H1 (cell line): ENCODE results near the gene RFPL2. TPM values are rescaled to one million over a fixed set of nuclear protein-coding genes. Genes with fewer than 3 reads are reported as not detected.

Source experiments
- CTCF ChIA-PET: fragments of 300-600 bp; sonication (Branson Sonifier 250); formaldehyde crosslinking; loops from one replicate; lab custom pipeline; 2021; ENCODE audit not compliant: partially characterized antibody; lab: Charles Lee
- POLR2A ChIA-PET: fragments of 300-600 bp; sonication (Branson Sonifier 250); formaldehyde crosslinking; loops from one replicate; lab custom pipeline; 2021; ENCODE audit warnings: inconsistent platforms; ENCODE audit not compliant: partially characterized antibody; lab: Charles Lee
- DNase-seq, 2 experiments: peaks; one replicate each; pipeline versions ENCODE4 v3.0.0 to v3.0.0-alpha.2; 2010 to 2022; ENCODE audit warnings: low spot score in 2 of 2, low read depth in 1 of 2, mixed read lengths in 1 of 2
- FAIRE-seq: peaks from 2 replicates; lab custom pipeline; 2011; peaks lifted over from hg19 to GRCh38; lab: Jason Lieb, UNC
- H2AFZ ChIP-seq: 2 replicates; pipeline ENCODE4 v1.8.1; 2012; ENCODE audit warnings: low read length, inconsistent platforms
- H2AK5ac ChIP-seq: 2 replicates; pipeline ENCODE4 v1.6.1; 2013; ENCODE audit warnings: low read depth, low read length
- H2BK120ac ChIP-seq: replicated peaks from 2 replicates; pipeline ENCODE3; 2013; ENCODE audit warnings: low read depth, low read length, inconsistent platforms
- H2BK12ac ChIP-seq: 2 replicates; pipeline ENCODE4 v1.6.1; 2013; ENCODE audit warnings: low read depth, low read length
- H2BK15ac ChIP-seq: 2 replicates; pipeline ENCODE4 v1.6.1; 2013; ENCODE audit warnings: low read length
- H2BK20ac ChIP-seq: 2 replicates; pipeline ENCODE4 v1.6.1; 2013; ENCODE audit warnings: low read length
- H2BK5ac ChIP-seq: 2 replicates; pipeline ENCODE4 v1.6.1; 2013; ENCODE audit warnings: low read depth, low read length
- H3K14ac ChIP-seq: 2 replicates; pipeline ENCODE4 v1.6.1; 2013; ENCODE audit warnings: inconsistent platforms; ENCODE audit not compliant: insufficient read length
- H3K18ac ChIP-seq: 2 replicates; pipeline ENCODE4 v1.6.1; 2013; ENCODE audit warnings: low read length; ENCODE audit errors: extremely low read depth
- H3K23ac ChIP-seq: 2 replicates; pipeline ENCODE4 v1.6.1; 2013; ENCODE audit warnings: inconsistent platforms; ENCODE audit not compliant: insufficient read length
- H3K23me2 ChIP-seq: 2 replicates; pipeline ENCODE4 v1.6.1; 2013; ENCODE audit warnings: low read depth, low read length
- H3K27ac ChIP-seq: 2 replicates; pipeline ENCODE4 v1.6.1; 2011; ENCODE audit warnings: low read depth, low read length, inconsistent platforms
- H3K27me3 ChIP-seq, 4 experiments: replicated peaks in 1 of 4; 1 replicate in 1 of 4; 2 replicates in 3 of 4; pipeline versions ENCODE4 v1.6.1 to v1.8.1; 2011 to 2013; ENCODE audit warnings: low read length in 3 of 4, mild to moderate bottlenecking in 3 of 4, inconsistent platforms in 2 of 4, mixed read lengths in 2 of 4, moderate library complexity in 1 of 4; ENCODE audit not compliant: control insufficient read depth in 3 of 4, insufficient read depth in 3 of 4; ENCODE audit errors: extremely low read depth in 1 of 4
- H3K36me3 ChIP-seq, 4 experiments: 2 replicates each; pipeline versions ENCODE4 v1.6.1 to v1.8.1; 2011 to 2013; ENCODE audit warnings: mild to moderate bottlenecking in 4 of 4, low read length in 3 of 4, moderate library complexity in 2 of 4, control low read depth in 1 of 4, inconsistent platforms in 1 of 4; ENCODE audit not compliant: insufficient read depth in 4 of 4, control insufficient read depth in 2 of 4
- H3K4ac ChIP-seq: replicated peaks from 2 replicates; pipeline ENCODE3; 2013; ENCODE audit warnings: low read length, low read depth, mixed read lengths, inconsistent platforms; ENCODE audit not compliant: insufficient read length
- H3K4me1 ChIP-seq, 4 experiments: replicated peaks in 1 of 4; 1 replicate in 1 of 4; 2 replicates in 3 of 4; pipeline versions ENCODE4 v1.6.1 to v1.8.1; 2011 to 2013; ENCODE audit warnings: low read length in 3 of 4, inconsistent platforms in 2 of 4, mixed read lengths in 1 of 4; ENCODE audit not compliant: insufficient read depth in 4 of 4, control insufficient read depth in 3 of 4
- H3K4me2 ChIP-seq, 2 experiments: 2 replicates each; pipeline versions ENCODE4 v1.6.1 to v1.8.1; 2011 to 2013; ENCODE audit warnings: low read depth in 2 of 2, low read length in 2 of 2, control low read depth in 1 of 2, inconsistent platforms in 1 of 2, mild to moderate bottlenecking in 1 of 2; ENCODE audit not compliant: insufficient read depth in 1 of 2
- H3K4me3 ChIP-seq, 4 experiments: fragments of 200-600, 300-600 bp in 1 of 4; sonication (generic), shearing (Covaris generic), sonication (Bioruptor Twin) in 1 of 4; 2 replicates each; pipeline versions ENCODE4 v1.5.1 to v1.8.1; 2011 to 2016; ENCODE audit warnings: low read length in 4 of 4, low read depth in 3 of 4, control low read depth in 2 of 4, inconsistent platforms in 2 of 4, mild to moderate bottlenecking in 2 of 4, mixed read lengths in 1 of 4, moderate library complexity in 1 of 4; ENCODE audit not compliant: insufficient read depth in 2 of 4; ENCODE audit errors: extremely low read depth in 1 of 4
- H3K56ac ChIP-seq: replicated peaks from 2 replicates; pipeline ENCODE3; 2013; ENCODE audit warnings: low read depth, mild to moderate bottlenecking, mixed read lengths, low read length, inconsistent platforms; ENCODE audit not compliant: insufficient read length
- H3K79me1 ChIP-seq: 2 replicates; pipeline ENCODE4 v1.6.1; 2013; ENCODE audit warnings: low read depth, low read length, control low read depth
- H3K79me2 ChIP-seq, 2 experiments: 2 replicates each; pipeline versions ENCODE4 v1.6.1 to v1.8.1; 2012 to 2013; ENCODE audit warnings: low read length in 2 of 2, mild to moderate bottlenecking in 2 of 2, inconsistent platforms in 1 of 2; ENCODE audit not compliant: insufficient read depth in 2 of 2, control insufficient read depth in 1 of 2
- H3K9ac ChIP-seq, 4 experiments: replicated peaks in 1 of 4; 1 replicate in 1 of 4; 2 replicates in 3 of 4; pipeline versions ENCODE4 v1.6.1 to v1.8.1; 2011 to 2013; ENCODE audit warnings: low read depth in 3 of 4, low read length in 3 of 4, control low read depth in 2 of 4, mild to moderate bottlenecking in 2 of 4, moderate library complexity in 2 of 4, inconsistent platforms in 1 of 4; ENCODE audit errors: extremely low read depth in 1 of 4
- H3K9me3 ChIP-seq, 2 experiments: 2 replicates each; pipeline versions ENCODE4 v1.6.1 to v1.8.1; 2012 to 2013; ENCODE audit warnings: mild to moderate bottlenecking in 2 of 2, moderate library complexity in 2 of 2, control low read depth in 1 of 2, inconsistent platforms in 1 of 2, low read depth in 1 of 2, low read length in 1 of 2, mixed read lengths in 1 of 2; ENCODE audit not compliant: insufficient read depth in 2 of 2
- H4K20me1 ChIP-seq, 2 experiments: replicated peaks in 1 of 2; 2 replicates each; pipeline versions ENCODE3 to v1.8.1; 2011 to 2013; ENCODE audit warnings: inconsistent platforms in 2 of 2, low read length in 2 of 2, mild to moderate bottlenecking in 1 of 2; ENCODE audit not compliant: insufficient read depth in 2 of 2, control insufficient read depth in 1 of 2
- H4K5ac ChIP-seq: 2 replicates; pipeline ENCODE4 v1.6.1; 2013; ENCODE audit warnings: low read length, low read depth, mixed read lengths, inconsistent platforms; ENCODE audit not compliant: insufficient read length
- H4K8ac ChIP-seq: 2 replicates; pipeline ENCODE4 v1.8.0; 2013; ENCODE audit warnings: mild to moderate bottlenecking, moderate library complexity, low read length, inconsistent platforms; ENCODE audit not compliant: insufficient read depth; ENCODE audit errors: extremely low read depth
- H4K91ac ChIP-seq: replicated peaks from 2 replicates; pipeline ENCODE3; 2013; ENCODE audit warnings: low read length, mixed read lengths, inconsistent platforms; ENCODE audit not compliant: insufficient read length
- ASH2L ChIP-seq: fragments of 200-600, 300-600 bp; sonication (generic); IDR thresholded peaks from one replicate; pipeline ENCODE4 v1.7.1; 2017; ENCODE audit warnings: low read length
- CHD1 ChIP-seq: IDR thresholded peaks from 2 replicates; pipeline ENCODE4 v1.6.1; 2012; ENCODE audit warnings: low read depth, low read length, improper control_type of control experiment
- CREB1 ChIP-seq: IDR thresholded peaks from 2 replicates; pipeline ENCODE4 v1.6.1; 2012; ENCODE audit warnings: inconsistent platforms
- GABPA ChIP-seq: IDR thresholded peaks from 2 replicates; pipeline ENCODE4 v1.6.1; 2011; ENCODE audit warnings: mild to moderate bottlenecking, low read length, moderate library complexity, borderline replicate concordance; ENCODE audit not compliant: insufficient read depth
- GTF2F1 ChIP-seq: IDR thresholded peaks from 2 replicates; pipeline ENCODE4 v1.6.1; 2012; ENCODE audit warnings: low read depth, low read length, improper control_type of control experiment, borderline replicate concordance
- HDAC6 ChIP-seq: IDR thresholded peaks from one replicate; pipeline ENCODE4 v1.7.1; 2012; ENCODE audit warnings: low read depth, mild to moderate bottlenecking, inconsistent platforms, low read length, moderate library complexity
- KDM1A ChIP-seq: fragments of 200-600, 300-600 bp; sonication (generic); IDR thresholded peaks from 2 replicates; pipeline ENCODE4 v1.7.1; 2016; ENCODE audit warnings: mild to moderate bottlenecking, low read length, borderline replicate concordance
- KDM5A ChIP-seq: fragments of 200-600 bp; IDR thresholded peaks from 2 replicates; pipeline ENCODE4 v1.7.1; 2012; ENCODE audit warnings: mild to moderate bottlenecking, low read length, inconsistent platforms, mixed read lengths
- PHF8 ChIP-seq: fragments of 200-600 bp; sonication (generic); conservative IDR thresholded peaks from 2 replicates; pipeline ENCODE4 v1.7.1; 2012; ENCODE audit warnings: low read depth, mild to moderate bottlenecking, inconsistent platforms, low read length, moderate library complexity
- POLR2A ChIP-seq, 2 experiments: IDR thresholded peaks; 1 replicate in 1 of 2; 2 replicates in 1 of 2; pipeline ENCODE4 v1.6.1; 2011; ENCODE audit warnings: low read depth in 2 of 2, low read length in 2 of 2, mild to moderate bottlenecking in 2 of 2; ENCODE audit errors: control extremely low read depth in 1 of 2
- POU5F1 ChIP-seq: IDR thresholded peaks from 2 replicates; pipeline ENCODE4 v1.6.1; 2011; ENCODE audit warnings: low read depth, mild to moderate bottlenecking, low read length, moderate library complexity
- RXRA ChIP-seq: IDR thresholded peaks from 2 replicates; pipeline ENCODE4 v1.6.1; 2011; ENCODE audit warnings: low read depth, mild to moderate bottlenecking, low read length, moderate library complexity; ENCODE audit not compliant: insufficient read depth
- SP1 ChIP-seq: IDR thresholded peaks from 2 replicates; pipeline ENCODE4 v1.6.1; 2011; ENCODE audit warnings: low read depth, low read length
- TAF1 ChIP-seq: IDR thresholded peaks from 2 replicates; pipeline ENCODE4 v1.6.1; 2011; ENCODE audit warnings: mild to moderate bottlenecking, low read depth, low read length
- WGBS, 2 experiments: shearing (Covaris generic) in 1 of 2; methylation state at CpG; one replicate each; pipeline versions ENCODE4 v1.1.6 to v1.1.7; 2013 to 2015; ENCODE audit warnings: low lambda C conversion rate in 2 of 2, mixed read lengths in 2 of 2, inconsistent platforms in 1 of 2, low coverage in 1 of 2, missing lambda C conversion rate in 1 of 2; ENCODE audit not compliant: insufficient replicate concordance in 2 of 2, insufficient coverage in 1 of 2, insufficient read length in 1 of 2; ENCODE audit errors: extremely low coverage in 1 of 2, missing lambda C conversion rate in 1 of 2; 5-methylcytosine and 5-hydroxymethylcytosine counted together
- polyA plus RNA-seq, 7 experiments: library from polyadenylated mRNA; depleted of rRNA in 3 of 7; stranded (reverse) in 5 of 7; unstranded in 2 of 7; fragments of >200 nt in 5 of 7; fragments of 200-250 nt in 2 of 7; gene quantifications; 1 replicate in 5 of 7; 2 replicates in 1 of 7; 4 replicates in 1 of 7; pipeline versions ENCODE4 v1.2.1 to v1.2.3, GENCODE V29; 2011 to 2013; ENCODE audit warnings: missing spikeins in 2 of 7, mixed read lengths in 2 of 7
- total RNA-seq: library from RNA; stranded (reverse); fragmentation: NEBNext Ultra II Directional; extraction: Animal tissue kit (Norgen Biotek cat#: 25700); gene quantifications from 2 replicates; pipeline ENCODE4 v1.2.1, GENCODE V29; 2021
- TF ChIP-seq, protein P1 (sequence below): IDR thresholded peaks from 2 replicates; pipeline ENCODE4 v1.6.1; 2011; ENCODE audit warnings: low read length, improper control_type of control experiment

Gene RFPL2
- total and polyA plus RNA-seq, 2 of the 8 experiments (the other 6 are each of a cell fraction or from before 2014, with no cell fraction given) = 0.15 to 0.19 TPM

DNA sequence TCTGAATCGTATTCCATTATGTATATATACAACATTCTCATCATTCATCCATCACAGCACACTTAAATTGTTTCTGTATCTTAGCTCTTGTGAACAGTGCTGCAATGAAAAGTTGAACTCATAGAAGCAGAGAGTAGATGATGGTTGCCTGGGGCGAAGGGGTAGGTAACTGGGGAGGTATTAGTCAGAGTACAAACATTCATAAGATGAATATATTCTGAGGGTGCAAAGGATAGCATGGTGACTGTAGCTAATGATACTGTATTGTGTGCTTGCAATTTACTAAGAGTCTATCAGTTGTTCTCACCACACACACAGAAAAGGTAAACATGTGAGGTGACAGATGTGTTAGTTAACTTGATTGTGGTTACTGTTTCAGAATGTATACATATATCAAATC lies 12.6 kb upstream of the RFPL2 start:
- H2AFZ ChIP-seq = no peak overlapping the region
- no peak overlapping the region for H3K27ac ChIP-seq
- no peak overlapping the region for H4K91ac ChIP-seq
- no peak overlapping the region for H3K14ac ChIP-seq
- no peak overlapping the region for H3K9ac ChIP-seq
- H2BK15ac ChIP-seq = no peak overlapping the region
- H4K8ac ChIP-seq = no peak overlapping the region
- H3K9me3 ChIP-seq = no peaks in the 10 kb centered on the region
- no peak overlapping the region for H2BK12ac ChIP-seq
- H2BK5ac ChIP-seq = no peak overlapping the region
- no peak for FAIRE-seq
- H2BK20ac ChIP-seq = no peak overlapping the region
- ChIA-PET POLR2A (no interaction called here), CTCF (interaction anchor here (1.7 to 2.6 kb wide), 2 partner anchors 11 to 15 kb away, joined by 4 to 11 read pairs; no protein-coding TSS in a partner anchor)
- H3K4ac ChIP-seq = no peak overlapping the region
- no peak overlapping the region for H3K23ac ChIP-seq
- no peak overlapping the region for H2BK120ac ChIP-seq
- H3K23me2 ChIP-seq = no peaks in the 10 kb centered on the region
- no peaks in the 10 kb centered on the region for H3K27me3 ChIP-seq
- H3K4me1 ChIP-seq = peaks cover 0 to 3% (median 0%) of the 10 kb centered on the region in 4 experiments; a peak in 1 of 7 replicates
- no peak overlapping the region for H4K5ac ChIP-seq
- H3K4me2 ChIP-seq = no peak overlapping the region
- no peaks in the 10 kb centered on the region for H3K79me1 ChIP-seq
- no peak overlapping the region for H3K56ac ChIP-seq
- no peaks in the 10 kb centered on the region for H4K20me1 ChIP-seq
- H2AK5ac ChIP-seq = no peak overlapping the region
- no peaks in the 10 kb centered on the region for H3K79me2 ChIP-seq
- 88% methylated on average over 2 of the region's 2 CpGs; no CpG with 5 or more reads in 1 of the 2 experiments for WGBS, 2 experiments
- DNase-seq = no peak
- no peaks in the 10 kb centered on the region for H3K36me3 ChIP-seq
- H3K4me3 ChIP-seq = no peak overlapping the region
- H3K18ac ChIP-seq = no peak overlapping the region
- TF ChIP-seq HDAC6 = no peak
- no peak for TF ChIP-seq SP1
- TF ChIP-seq GABPA = no peak
- TF ChIP-seq KDM1A = no peak
- TF ChIP-seq CHD1 = no peak
- no peak for TF ChIP-seq GTF2F1
- TF ChIP-seq KDM5A = no peak
- no peak for TF ChIP-seq TAF1
- no peak for TF ChIP-seq CREB1
- no peak for TF ChIP-seq RXRA
- TF ChIP-seq ASH2L = no peak
- TF ChIP-seq POU5F1 = no peak
- TF ChIP-seq, protein P1, sequence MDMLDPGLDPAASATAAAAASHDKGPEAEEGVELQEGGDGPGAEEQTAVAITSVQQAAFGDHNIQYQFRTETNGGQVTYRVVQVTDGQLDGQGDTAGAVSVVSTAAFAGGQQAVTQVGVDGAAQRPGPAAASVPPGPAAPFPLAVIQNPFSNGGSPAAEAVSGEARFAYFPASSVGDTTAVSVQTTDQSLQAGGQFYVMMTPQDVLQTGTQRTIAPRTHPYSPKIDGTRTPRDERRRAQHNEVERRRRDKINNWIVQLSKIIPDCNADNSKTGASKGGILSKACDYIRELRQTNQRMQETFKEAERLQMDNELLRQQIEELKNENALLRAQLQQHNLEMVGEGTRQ = no peak
- TF ChIP-seq PHF8 = no peak
- no peak for TF ChIP-seq POLR2A (IDR thresholded peaks at IDR 0.05; ENCODE audit: control extremely low read depth in 1 of 2, low read depth in 2 of 2, low read length in 2 of 2)
